A673 (cell line): ENCODE measurements around the gene SETD4. TPM values are rescaled to one million over a fixed set of nuclear protein-coding genes. Genes with fewer than 3 reads are reported as not detected.
A peak's percentile ranks its signal among the peaks of the same experiment; 100 is the strongest.

Experiments used
- BruUV-seq: library from RNA; stranded (reverse); fragments of 400-500 nt; replicated peaks from 2 replicates; lab custom pipeline; 2021; lab: Mats Ljungman, UMichigan
- CTCF ChIA-PET: fragments of 300-600 bp; sonication (Branson Sonifier 250); formaldehyde crosslinking; loops from one replicate; lab custom pipeline; 2022; ENCODE audit warnings: antibody characterized with exemption; lab: Charles Lee
- POLR2A ChIA-PET: fragments of 300-600 bp; sonication (Branson Sonifier 250); formaldehyde crosslinking; loops from one replicate; lab custom pipeline; 2022; ENCODE audit warnings: antibody characterized with exemption; ENCODE audit not compliant: low non-redundant PET; lab: Charles Lee
- DNase-seq: peaks from one replicate; pipeline ENCODE4 v3.0.0-alpha.2; 2015; ENCODE audit warnings: low spot score
- H3K27ac ChIP-seq: fragments of 200-600 bp; sonication (generic); 2 replicates; pipeline ENCODE4 v1.5.1; 2016; ENCODE audit warnings: mixed run types, low read depth, mild to moderate bottlenecking, mixed read lengths, antibody characterized with exemption, low read length; ENCODE audit not compliant: poor library complexity, severe bottlenecking
- H3K27me3 ChIP-seq: fragments of 200-600 bp; sonication (generic); replicated peaks from 2 replicates; pipeline ENCODE4 v1.6.1; 2017; ENCODE audit warnings: mixed run types, low read depth, mild to moderate bottlenecking, mixed read lengths, antibody characterized with exemption, low read length; ENCODE audit not compliant: insufficient read depth, poor library complexity
- H3K36me3 ChIP-seq: fragments of 200-600 bp; sonication (generic); 2 replicates; pipeline ENCODE4 v1.6.1; 2016; ENCODE audit warnings: mixed run types, mild to moderate bottlenecking, mixed read lengths, antibody characterized with exemption, low read length; ENCODE audit not compliant: insufficient read depth, poor library complexity, severe bottlenecking
- H3K4me1 ChIP-seq: fragments of 200-600 bp; sonication (generic); 2 replicates; pipeline ENCODE4 v1.6.1; 2017; ENCODE audit warnings: mixed run types, mild to moderate bottlenecking, mixed read lengths, antibody characterized with exemption, low read length; ENCODE audit not compliant: insufficient read depth, poor library complexity, severe bottlenecking
- H3K4me3 ChIP-seq: fragments of 200-600 bp; sonication (generic); 2 replicates; pipeline ENCODE4 v1.5.1; 2016; ENCODE audit warnings: low read depth, mixed run types, mild to moderate bottlenecking, mixed read lengths, low read length; ENCODE audit not compliant: poor library complexity, severe bottlenecking
- H3K9me3 ChIP-seq: fragments of 200-600 bp; sonication (generic); 2 replicates; pipeline ENCODE4 v1.6.1; 2016; ENCODE audit warnings: mixed run types, low read depth, mild to moderate bottlenecking, mixed read lengths, antibody characterized with exemption, low read length; ENCODE audit not compliant: poor library complexity, severe bottlenecking
- EZH2 ChIP-seq: fragments of 200-600 bp; sonication (generic); IDR thresholded peaks from 2 replicates; pipeline ENCODE4 v1.6.1; 2017; ENCODE audit warnings: borderline replicate concordance, low read depth, mild to moderate bottlenecking, mixed read lengths, antibody characterized with exemption, low read length; ENCODE audit not compliant: poor library complexity, severe bottlenecking
- intact Hi-C: fragments of 100-400 bp; cut with micrococcal nuclease; formaldehyde crosslinking; loops from one replicate; pipeline ENCODE4 v1.10.0; 2022; ENCODE audit not compliant: unreplicated experiment
- total RNA-seq: library from RNA; stranded (reverse); gene quantifications from 2 replicates; pipeline ENCODE4 v1.2.3, GENCODE V29; 2021
- TF ChIP-seq, protein P1 (sequence below): fragments of 300-800, 200-600 bp; sonication (generic); conservative IDR thresholded peaks from 2 replicates; pipeline ENCODE4 v1.5.1; 2017; ENCODE audit warnings: low read depth, mild to moderate bottlenecking, antibody characterized with exemption, low read length, moderate library complexity, mixed read lengths

Gene SETD4
- total RNA-seq, 1 experiment from 2014 or later, result 29.3 TPM

DNA sequence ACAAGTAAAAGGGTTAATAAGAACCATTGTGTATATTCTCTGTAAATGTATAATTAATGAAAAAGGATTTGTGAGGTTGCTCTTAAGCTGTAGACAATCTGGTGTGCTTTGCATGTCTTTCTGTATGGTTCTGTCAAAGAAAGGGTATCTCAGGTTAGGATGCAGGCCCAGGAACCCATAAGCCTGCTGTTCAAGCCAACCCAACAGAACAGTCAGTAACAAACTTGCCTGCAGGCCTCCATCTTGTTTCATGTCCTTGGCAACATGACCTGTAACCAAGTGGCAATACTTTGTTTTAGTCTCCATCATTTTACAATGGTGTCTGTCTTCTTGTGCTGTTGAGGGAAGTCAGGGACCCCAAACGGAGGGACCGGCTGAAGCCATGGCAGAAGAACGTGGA, 38.7 kb upstream of the SETD4 start:
- intact Hi-C loops, result no loop called here
- ChIA-PET POLR2A (no interaction called here), CTCF (interaction anchor here (0.6 kb wide), 1 partner anchor 14 kb away, joined by 3 read pairs; no protein-coding TSS in a partner anchor)
- BruUV-seq, result no TSS peak
- no peak overlapping the region for H3K27ac ChIP-seq
- no peak overlapping the region for H3K4me3 ChIP-seq
- no peaks in the 10 kb centered on the region for H3K36me3 ChIP-seq
- H3K4me1 ChIP-seq, result peaks cover 32% of the 10 kb centered on the region
- no peak for DNase-seq
- TF ChIP-seq EZH2, result no peak
- TF ChIP-seq, protein P1, sequence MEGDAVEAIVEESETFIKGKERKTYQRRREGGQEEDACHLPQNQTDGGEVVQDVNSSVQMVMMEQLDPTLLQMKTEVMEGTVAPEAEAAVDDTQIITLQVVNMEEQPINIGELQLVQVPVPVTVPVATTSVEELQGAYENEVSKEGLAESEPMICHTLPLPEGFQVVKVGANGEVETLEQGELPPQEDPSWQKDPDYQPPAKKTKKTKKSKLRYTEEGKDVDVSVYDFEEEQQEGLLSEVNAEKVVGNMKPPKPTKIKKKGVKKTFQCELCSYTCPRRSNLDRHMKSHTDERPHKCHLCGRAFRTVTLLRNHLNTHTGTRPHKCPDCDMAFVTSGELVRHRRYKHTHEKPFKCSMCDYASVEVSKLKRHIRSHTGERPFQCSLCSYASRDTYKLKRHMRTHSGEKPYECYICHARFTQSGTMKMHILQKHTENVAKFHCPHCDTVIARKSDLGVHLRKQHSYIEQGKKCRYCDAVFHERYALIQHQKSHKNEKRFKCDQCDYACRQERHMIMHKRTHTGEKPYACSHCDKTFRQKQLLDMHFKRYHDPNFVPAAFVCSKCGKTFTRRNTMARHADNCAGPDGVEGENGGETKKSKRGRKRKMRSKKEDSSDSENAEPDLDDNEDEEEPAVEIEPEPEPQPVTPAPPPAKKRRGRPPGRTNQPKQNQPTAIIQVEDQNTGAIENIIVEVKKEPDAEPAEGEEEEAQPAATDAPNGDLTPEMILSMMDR, result no peak
- H3K27me3 ChIP-seq, result no peaks in the 10 kb centered on the region
- H3K9me3 ChIP-seq, result peaks cover 9% of the 10 kb centered on the region

DNA sequence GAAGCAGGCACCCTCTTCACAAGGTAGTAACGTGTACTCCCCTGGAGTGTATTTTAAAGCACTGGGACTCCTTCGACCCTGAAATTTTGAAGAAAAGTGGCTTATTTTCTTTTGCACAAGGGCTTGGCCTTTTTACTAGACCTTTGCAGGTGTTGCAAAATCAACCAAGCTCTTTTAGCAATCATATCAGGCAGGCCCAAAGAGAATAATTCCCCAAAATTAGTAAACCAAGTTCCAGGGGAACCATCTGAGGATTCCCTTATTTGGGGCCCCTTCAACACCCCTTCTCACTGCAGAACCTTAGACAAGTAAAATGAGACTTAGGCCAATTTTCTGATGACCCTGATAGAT, 37.8 kb upstream of the SETD4 start:
- peaks cover 32% of the 10 kb centered on the region for H3K4me1 ChIP-seq
- ChIA-PET CTCF (no interaction called here), POLR2A (no interaction called here)
- H3K9me3 ChIP-seq, result peaks cover 17% of the 10 kb centered on the region
- no TSS peak for BruUV-seq
- H3K27ac ChIP-seq, result no peak overlapping the region
- TF ChIP-seq, protein P1, result no peak
- no peak for TF ChIP-seq EZH2
- no peaks in the 10 kb centered on the region for H3K27me3 ChIP-seq
- intact Hi-C loops, result no loop called here
- DNase-seq, result no peak
- H3K4me3 ChIP-seq, result no peak overlapping the region
- no peaks in the 10 kb centered on the region for H3K36me3 ChIP-seq

DNA sequence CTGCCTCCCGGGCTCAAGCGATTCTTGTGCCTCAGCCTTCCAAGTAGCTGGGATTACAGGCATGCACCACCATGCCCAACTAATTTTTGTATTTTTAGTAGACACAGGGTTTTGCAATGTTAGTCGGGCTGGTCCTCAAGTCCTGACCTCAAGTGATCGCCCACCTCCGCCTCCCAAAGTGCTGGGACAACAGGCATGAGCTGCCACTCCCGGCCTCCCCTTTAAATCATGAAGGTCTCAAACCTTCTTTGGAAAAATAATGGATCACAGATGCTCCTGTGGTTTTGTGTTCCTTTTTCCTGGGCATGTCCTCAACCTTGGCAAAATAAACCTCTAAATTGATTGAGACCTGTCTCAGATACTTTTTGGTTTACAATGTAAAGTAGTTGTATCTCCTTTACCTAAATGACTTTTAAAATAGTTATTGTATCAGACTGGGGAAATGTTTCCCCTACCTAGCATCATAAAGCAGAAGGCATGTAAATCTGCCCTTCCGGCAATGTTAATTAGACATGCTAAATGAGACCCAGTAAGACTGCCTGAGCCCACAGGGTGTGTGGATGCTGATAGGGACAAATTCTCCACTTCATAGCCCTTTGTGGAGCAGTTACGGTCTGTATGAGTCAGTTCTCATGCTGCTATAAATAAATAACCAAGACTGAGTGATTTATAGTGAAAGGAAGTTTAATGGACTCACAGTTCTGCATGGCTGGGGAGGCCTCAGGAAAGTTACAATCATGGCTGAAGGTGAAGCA, 37.3 kb upstream of the SETD4 start:
- peak; percentile 78 for DNase-seq
- peaks cover 32% of the 10 kb centered on the region for H3K4me1 ChIP-seq
- POLR2A ChIA-PET, result no interaction called here
- no peak overlapping the region for H3K4me3 ChIP-seq
- peaks cover 19% of the 10 kb centered on the region for H3K9me3 ChIP-seq
- H3K36me3 ChIP-seq, result no peaks in the 10 kb centered on the region
- BruUV-seq, result no TSS peak
- H3K27ac ChIP-seq, result no peak overlapping the region
- CTCF ChIA-PET, result no interaction called here
- no peaks in the 10 kb centered on the region for H3K27me3 ChIP-seq
- TF ChIP-seq, protein P1, result no peak
- no peak for TF ChIP-seq EZH2
- intact Hi-C loops, result no loop called here
